ENCODE results near the gene TAF6. TPM values are rescaled to one million over a fixed set of nuclear protein-coding genes. Genes with fewer than 3 reads are reported as not detected.

The TAF6 gene
- total RNA-seq, 6 experiments from 2014 or later, result 11.1 to 27.2 (median 15.8) TPM

GRCh38 chr7:100088621-100089457, 30.3 kb downstream of the TAF6 start, which contains the start of gene COPS6:
Gene COPS6 (plus strand): TSS chr7:100088969. CDS start chr7:100088991, 22 bp downstream.
- H3K9me3 ChIP-seq, result no peaks in the 10 kb centered on the region
- no peaks in the 10 kb centered on the region for H3K27me3 ChIP-seq
- intact Hi-C loops (cut with DNase I), result no loop called here
- TF ChIP-seq POLR2A (IDR thresholded peaks at IDR 0.05) (peak; percentile 82), CTCF (IDR thresholded peaks at IDR 0.05) (no peak)
- H3K27ac ChIP-seq, result peak within 1 kb of the TSS; percentile 60 to 81 (median 72)
- 0% methylated on average over 17 of the region's 68 CpGs for WGBS (ENCODE audit: insufficient coverage, low coverage, low lambda C conversion rate, missing lambda C conversion rate)
- ATAC-seq, result peak; percentile 81 to 91 (median 87)
- H3K4me3 ChIP-seq, result peak within 1 kb of the TSS; percentile 74 to 98 (median 97)
- peak; percentile 87 to 89 (median 88) for DNase-seq
- peaks cover 0 to 35% (median 13%) of the 10 kb centered on the region in 4 donors for H3K36me3 ChIP-seq
- peaks cover 0 to 8% (median 3%) of the 10 kb centered on the region in 4 donors for H3K4me1 ChIP-seq

- Histone ChIP-seq H3K4me3 (peak overlapping the region; percentile 74 to 98 (median 97)), H3K27me3 (no peaks in the 10 kb centered on the region), H3K4me1 (peaks cover 0 to 8% (median 3%) of the 10 kb centered on the region in 4 donors), H3K36me3 (peaks cover 0 to 29% (median 9%) of the 10 kb centered on the region in 4 donors), H3K9me3 (no peaks in the 10 kb centered on the region), H3K27ac (peak overlapping the region; percentile 60 to 81 (median 72))
- ATAC-seq (no peak), DNase-seq (no peak)
- TF ChIP-seq CTCF (IDR thresholded peaks at IDR 0.05), result no peak
- TF ChIP-seq POLR2A (IDR thresholded peaks at IDR 0.05), result no peak
- 65% methylated on average over 8 of the region's 11 CpGs for WGBS (ENCODE audit: insufficient coverage, low coverage, low lambda C conversion rate, missing lambda C conversion rate)
- intact Hi-C loops (cut with DNase I), result no loop called here
Measured at GRCh38 chr7:100088095-100088620, 31.0 kb downstream of the TAF6 start.

- intact Hi-C loops (cut with DNase I), result no loop called here
- WGBS (ENCODE audit: insufficient coverage, low coverage, low lambda C conversion rate, missing lambda C conversion rate), result 80% methylated on average over 6 of the region's 10 CpGs
- H3K4me1 ChIP-seq, result peaks cover 0 to 12% (median 4%) of the 10 kb centered on the region in 4 donors
- no peak for DNase-seq
- H3K27me3 ChIP-seq, result no peaks in the 10 kb centered on the region
- ATAC-seq, result no peak
- H3K9me3 ChIP-seq, result no peaks in the 10 kb centered on the region
- peaks cover 0 to 19% (median 4%) of the 10 kb centered on the region in 4 donors for H3K36me3 ChIP-seq
- no peak overlapping the region for H3K4me3 ChIP-seq
- TF ChIP-seq CTCF (IDR thresholded peaks at IDR 0.05) (no peak), POLR2A (IDR thresholded peaks at IDR 0.05) (no peak)
- H3K27ac ChIP-seq, result peak overlapping the region in 1 of 3 donors; percentile 72
Measured at GRCh38 chr7:100087055-100087750, 32.0 kb downstream of the TAF6 start.

GRCh38 chr7:100085515-100085914, 33.6 kb downstream of the TAF6 start:
- 39% methylated on average over 3 of the region's 3 CpGs for whole genome bisulfite sequencing (ENCODE audit: insufficient coverage, low coverage, low lambda C conversion rate, missing lambda C conversion rate)
- intact Hi-C loops (cut with DNase I), result no loop called here

More at GRCh38 chr7:100085515-100085914, 33.6 kb downstream of the TAF6 start:
- H3K9me3 ChIP-seq, result no peaks in the 10 kb centered on the region
- H3K4me3 ChIP-seq, result no peak overlapping the region
- no peak for ATAC-seq
- H3K27me3 ChIP-seq, result no peaks in the 10 kb centered on the region
- TF ChIP-seq POLR2A (IDR thresholded peaks at IDR 0.05), result no peak
- TF ChIP-seq CTCF (IDR thresholded peaks at IDR 0.05), result no peak
- H3K27ac ChIP-seq, result no peak overlapping the region
- peaks cover 0 to 2% (median 1%) of the 10 kb centered on the region in 4 donors for H3K36me3 ChIP-seq
- no peak for DNase-seq
- peaks cover 0 to 14% (median 5%) of the 10 kb centered on the region in 4 donors for H3K4me1 ChIP-seq
